Stimulated activated CD4-positive, alpha-beta T cell treated with anti-CD3 and anti-CD28 coated beads, Interleukin-2, amount 100 ng/mL, for 4 hours (primary cell): ENCODE measurements around the gene PGS1.

ENCODE experiments used
- DNase-seq: peaks from one replicate; pipeline ENCODE4 v3.0.0-alpha.2; 2020; ENCODE audit warnings: low read depth

The PGS1 gene

GRCh38 chr17:78364436-78365281, 13.8 kb upstream of the PGS1 start:
- no peak for DNase-seq

- DNase-seq, result no peak
Observed at GRCh38 chr17:78365561-78366108, 12.8 kb upstream of the PGS1 start.

- no peak for DNase-seq
Observed at GRCh38 chr17:78366109-78366848, 12.2 kb upstream of the PGS1 start.

- DNase-seq, result no peak
Observed at GRCh38 chr17:78367193-78367592, 11.3 kb upstream of the PGS1 start.

GRCh38 chr17:78368348-78368747, 10.1 kb upstream of the PGS1 start:
- no peak for DNase-seq

GRCh38 chr17:78368854-78369495, 9.5 kb upstream of the PGS1 start:
- DNase-seq, result no peak

- DNase-seq, result no peak
Observed at GRCh38 chr17:78369791-78370381, 8.6 kb upstream of the PGS1 start.

- no peak for DNase-seq
Observed at GRCh38 chr17:78371056-78371455, 7.4 kb upstream of the PGS1 start.

GRCh38 chr17:78372841-78373240, 5.6 kb upstream of the PGS1 start:
- DNase-seq, result no peak

- no peak for DNase-seq
Observed at GRCh38 chr17:78374189-78374588, 4.3 kb upstream of the PGS1 start.

GRCh38 chr17:78374631-78375274, 3.7 kb upstream of the PGS1 start:
- no peak for DNase-seq

GRCh38 chr17:78375401-78376151, 2.9 kb upstream of the PGS1 start:
- no peak for DNase-seq

GRCh38 chr17:78376161-78376560, 2.3 kb upstream of the PGS1 start:
- no peak for DNase-seq

GRCh38 chr17:78377858-78378224, 608 bp upstream of the PGS1 start:
- DNase-seq, result no peak

GRCh38 chr17:78379131-78379491, 662 bp downstream of the PGS1 start:
- no peak for DNase-seq

GRCh38 chr17:78380370-78380769, 1.9 kb downstream of the PGS1 start:
- no peak for DNase-seq

- DNase-seq, result peak; percentile 56
Observed at GRCh38 chr17:78381601-78382232, 3.3 kb downstream of the PGS1 start.

GRCh38 chr17:78383725-78384471, 5.4 kb downstream of the PGS1 start:
- peak; percentile 42 for DNase-seq

- DNase-seq, result no peak
Observed at GRCh38 chr17:78384479-78385175, 6.2 kb downstream of the PGS1 start.
